IMR-90 (cell line): Measurements from ENCODE around the gene SLC25A22. TPM values are rescaled to one million over a fixed set of nuclear protein-coding genes. Genes with fewer than 3 reads are reported as not detected.
A peak's percentile ranks its signal among the peaks of the same experiment; 100 is the strongest.

Source experiments
- ATAC-seq: fragments of 200-7000 bp; cut with Tn5 transposase; 2 replicates; pipeline ENCODE4 v1.9.1; 2020; ENCODE audit warnings: low read depth, mild to moderate bottlenecking, moderate library complexity
- BruUV-seq: library from RNA; stranded (reverse); fragments of 400-500 nt; replicated peaks from 2 replicates; lab custom pipeline; 2021; lab: Mats Ljungman, UMichigan
- CTCF ChIA-PET: fragments of 300-600 bp; formaldehyde crosslinking; extraction: SDS; loops from one replicate; lab custom pipeline; 2021; ENCODE audit warnings: antibody characterized with exemption; lab: Yijun Ruan, JAX
- POLR2A ChIA-PET: fragments of 300-600 bp; sonication (Branson Sonifier 250); formaldehyde crosslinking; loops from one replicate; lab custom pipeline; 2022; ENCODE audit warnings: antibody characterized with exemption; ENCODE audit not compliant: unreplicated experiment; lab: Charles Lee
- DNase-seq: peaks from one replicate; pipeline ENCODE4 v3.0.0; 2013
- H2AFZ ChIP-seq: replicated peaks from 2 replicates; pipeline ENCODE3; 2013; ENCODE audit warnings: low read length, mild to moderate bottlenecking; ENCODE audit not compliant: poor library complexity
- H2AK5ac ChIP-seq: 2 replicates; pipeline ENCODE4 v1.6.1; 2013; ENCODE audit warnings: low read depth, low read length, inconsistent platforms
- H2AK9ac ChIP-seq: replicated peaks from 2 replicates; pipeline ENCODE3; 2013; ENCODE audit warnings: mild to moderate bottlenecking, low read depth, low read length, moderate library complexity; ENCODE audit not compliant: poor library complexity
- H2BK120ac ChIP-seq: 2 replicates; pipeline ENCODE4 v1.6.1; 2013; ENCODE audit warnings: low read depth, low read length, inconsistent platforms
- H2BK15ac ChIP-seq: 3 replicates; pipeline ENCODE4 v1.6.1; 2013; ENCODE audit warnings: low read depth, low read length, inconsistent platforms
- H2BK20ac ChIP-seq: 2 replicates; pipeline ENCODE4 v1.6.1; 2013; ENCODE audit warnings: low read depth, mild to moderate bottlenecking, inconsistent platforms, low read length, moderate library complexity
- H2BK5ac ChIP-seq: 2 replicates; pipeline ENCODE4 v1.6.1; 2013; ENCODE audit warnings: mild to moderate bottlenecking, low read depth, low read length, inconsistent platforms; ENCODE audit not compliant: poor library complexity, severe bottlenecking
- H3K14ac ChIP-seq: replicated peaks from 2 replicates; pipeline ENCODE4 v1.6.1; 2013; ENCODE audit warnings: low read depth, low read length, inconsistent platforms
- H3K18ac ChIP-seq: 2 replicates; pipeline ENCODE4 v1.6.1; 2013; ENCODE audit warnings: low read depth, low read length, control low read depth
- H3K23ac ChIP-seq: 2 replicates; pipeline ENCODE4 v1.6.1; 2013; ENCODE audit warnings: low read depth, low read length, inconsistent platforms
- H3K27ac ChIP-seq: 2 replicates; pipeline ENCODE4 v1.5.1; 2013; ENCODE audit warnings: mild to moderate bottlenecking, control low read depth, low read length; ENCODE audit not compliant: insufficient read depth
- H3K27me3 ChIP-seq: 2 replicates; pipeline ENCODE4 v1.6.1; 2013; ENCODE audit warnings: low read length; ENCODE audit not compliant: control insufficient read depth, insufficient read depth
- H3K36me3 ChIP-seq: 2 replicates; pipeline ENCODE4 v1.6.1; 2013; ENCODE audit warnings: low read length, mixed read lengths; ENCODE audit not compliant: control insufficient read depth, insufficient read depth
- H3K4ac ChIP-seq: 2 replicates; pipeline ENCODE4 v1.6.1; 2013; ENCODE audit warnings: low read depth, low read length, inconsistent platforms
- H3K4me1 ChIP-seq: 2 replicates; pipeline ENCODE4 v1.6.1; 2013; ENCODE audit warnings: low read length, mixed read lengths; ENCODE audit not compliant: control insufficient read depth, insufficient read depth
- H3K4me2 ChIP-seq: 2 replicates; pipeline ENCODE4 v1.6.1; 2013; ENCODE audit warnings: low read depth, mild to moderate bottlenecking, control low read depth, low read length, moderate library complexity
- H3K4me3 ChIP-seq: 2 replicates; pipeline ENCODE4 v1.5.1; 2013; ENCODE audit warnings: low read depth, mild to moderate bottlenecking, control low read depth, low read length, moderate library complexity; ENCODE audit not compliant: insufficient read depth
- H3K56ac ChIP-seq: 2 replicates; pipeline ENCODE4 v1.6.1; 2013; ENCODE audit warnings: low read length, inconsistent platforms; ENCODE audit not compliant: insufficient read depth; ENCODE audit errors: extremely low read depth
- H3K79me1 ChIP-seq, 2 experiments: 2 replicates each; pipeline ENCODE4 v1.6.1; 2013; ENCODE audit warnings: low read length in 2 of 2, inconsistent platforms in 1 of 2, low read depth in 1 of 2
- H3K9ac ChIP-seq: 2 replicates; pipeline ENCODE4 v1.6.1; 2013; ENCODE audit warnings: low read depth, low read length, control low read depth
- H3K9me1 ChIP-seq: 2 replicates; pipeline ENCODE4 v1.6.1; 2013; ENCODE audit warnings: low read length, inconsistent platforms; ENCODE audit not compliant: insufficient read depth
- H3K9me3 ChIP-seq: 2 replicates; pipeline ENCODE4 v1.6.1; 2013; ENCODE audit warnings: low read length; ENCODE audit not compliant: control insufficient read depth, insufficient read depth
- H4K20me1 ChIP-seq: 2 replicates; pipeline ENCODE4 v1.6.1; 2013; ENCODE audit warnings: low read length, inconsistent platforms; ENCODE audit not compliant: insufficient read depth
- H4K5ac ChIP-seq: 2 replicates; pipeline ENCODE4 v1.6.1; 2013; ENCODE audit warnings: mild to moderate bottlenecking, low read depth, low read length, control low read depth
- H4K8ac ChIP-seq, 2 experiments: 2 replicates each; pipeline ENCODE4 v1.6.1; 2013; ENCODE audit warnings: low read depth in 2 of 2, low read length in 2 of 2, control low read depth in 1 of 2, inconsistent platforms in 1 of 2
- H4K91ac ChIP-seq: 2 replicates; pipeline ENCODE4 v1.6.1; 2013; ENCODE audit warnings: low read depth, low read length, inconsistent platforms; ENCODE audit not compliant: insufficient read depth
- FOS ChIP-seq: fragments of 150-350 bp; IDR thresholded peaks from 2 replicates; pipeline ENCODE4 v1.6.1; 2016; ENCODE audit warnings: low read depth, low read length
- POLR2A ChIP-seq: IDR thresholded peaks from 2 replicates; pipeline ENCODE4 v1.6.1; 2012; ENCODE audit warnings: mild to moderate bottlenecking, low read depth, low read length
- WGBS, 2 experiments: methylation state at CpG; one replicate each; pipeline versions ENCODE4 v1.1.5 to v1.1.7; 2013; ENCODE audit warnings: missing lambda C conversion rate in 2 of 2; ENCODE audit not compliant: insufficient read length in 1 of 2; ENCODE audit errors: extremely low coverage in 2 of 2; 5-methylcytosine and 5-hydroxymethylcytosine counted together
- dilution Hi-C: fragments of 300-500 bp; cut with HindIII; formaldehyde crosslinking; loops from one replicate; pipeline ENCODE4 v1.14.3; 2018; ENCODE audit warnings: low sequenced_read_pairs; ENCODE audit not compliant: unreplicated experiment
- in situ Hi-C: fragments of 300-500 bp; cut with MboI; formaldehyde crosslinking; loops from 3 replicates; pipeline ENCODE4 v1.14.3; 2019; ENCODE audit warnings: low sequenced_read_pairs, inconsistent platforms, mixed read lengths
- intact Hi-C: fragments of 100-400 bp; cut with micrococcal nuclease; formaldehyde crosslinking; loops from 2 replicates; pipeline ENCODE4 v1.10.0; 2022
- polyA plus RNA-seq, 3 experiments: library from polyadenylated mRNA; depleted of rRNA; stranded (reverse); fragments of >200 nt; gene quantifications; 2 replicates each; pipeline ENCODE4 v1.2.3, GENCODE V29; 2012; ENCODE audit warnings: low replicate concordance in 1 of 3
- total RNA-seq: library from RNA; depleted of rRNA; stranded (reverse); fragments of >200 nt; gene quantifications from 2 replicates; pipeline ENCODE4 v1.2.3, GENCODE V29; 2012

SLC25A22 gene
- total and polyA plus RNA-seq, 2 of the 4 experiments (the other 2 are of a cell fraction): 8.2 to 41.3 TPM

- Histone ChIP-seq H3K27ac (peak overlapping the region; percentile 98), H2AK5ac (peak overlapping the region; percentile 97), H3K4me3 (peak overlapping the region; percentile 98), H4K20me1 (peaks cover 49% of the 10 kb centered on the region), H3K9ac (peak overlapping the region; percentile 80), H3K9me1 (peaks cover 19% of the 10 kb centered on the region), H3K18ac (peak overlapping the region; percentile 88), H3K4me1 (peaks cover 35% of the 10 kb centered on the region), H3K23ac (peak overlapping the region; percentile 65), H2BK15ac (0 out of 3 replicates have a peak overlapping the region, but pooled peaks have one; percentile 35), H2BK5ac (peak overlapping the region; percentile 100), H2BK20ac (no peak overlapping the region), H3K56ac (peak overlapping the region; percentile 92), H2AK9ac (peak overlapping the region; percentile 99), H4K91ac (peak overlapping the region; percentile 96), H4K5ac (peak overlapping the region; percentile 85), H3K27me3 (no peaks in the 10 kb centered on the region), H4K8ac (peak overlapping the region; percentile 77 to 91), H3K4me2 (peak overlapping the region; percentile 82), H3K9me3 (no peaks in the 10 kb centered on the region), H3K14ac (peak overlapping the region; percentile 80), H2AFZ (peak overlapping the region; percentile 69), H2BK120ac (peak overlapping the region; percentile 95), H3K79me1 (peaks cover 20 to 70% of the 10 kb centered on the region in 2 experiments; a peak in 3 of 4 replicates), H3K4ac (peak overlapping the region; percentile 96), H3K36me3 (peaks cover 31% of the 10 kb centered on the region)
- TF ChIP-seq POLR2A (0 out of 2 replicates have a peak, but pooled peaks have one; percentile 28), FOS (no peak)
- dilution Hi-C loops (no loop called here), in situ Hi-C loops (no loop called here), intact Hi-C loops (loop anchor here (10.0 kb wide), 1 partner anchor 212 kb away; no protein-coding TSS in a partner anchor)
- DNase-seq (no peak), ATAC-seq (no peak)
- POLR2A ChIA-PET: interaction anchor here (0.6 to 1.0 kb wide), 2 partner anchors 9 to 10 kb away, joined by 3 to 4 read pairs; partner anchors contain the start of gene CD151
- no TSS peak for BruUV-seq
- 0% methylated on average over 34 of the region's 53 CpGs; no CpG with 5 or more reads in 1 of the 2 experiments for WGBS, 2 experiments
- CTCF ChIA-PET: interaction anchor here (0.9 kb wide), 1 partner anchor 8 kb away, joined by 3 read pairs; no protein-coding TSS in a partner anchor
These were observed 45.1 kb upstream of the SLC25A22 start for GRCh38 chr11:843086-843734.
